K562 (cell line): ENCODE measurements around the gene EFNB3. TPM values are rescaled to one million over a fixed set of nuclear protein-coding genes. Genes with fewer than 3 reads are reported as not detected.
A peak's percentile ranks its signal among the peaks of the same experiment; 100 is the strongest.

Experiments
- BRCA1 ChIP-seq, 2 experiments: fragments of 450-650 bp in 1 of 2; sonication (generic) in 1 of 2; formaldehyde crosslinking in 1 of 2; IDR thresholded peaks; 2 replicates each; pipeline versions ENCODE4 v1.5.0 to v1.6.1; 2017 to 2020; ENCODE audit warnings: mild to moderate bottlenecking in 1 of 2, missing genetic modification reagents in 1 of 2
- CBFA2T3 ChIP-seq: fragments of 450-650 bp; IDR thresholded peaks from 2 replicates; pipeline ENCODE4 v1.6.1; 2017
- FOXP1 ChIP-seq: sonication (generic); formaldehyde crosslinking; IDR thresholded peaks from 2 replicates; pipeline ENCODE4 v1.8.0; 2022; ENCODE audit warnings: mild to moderate bottlenecking, missing genetic modification reagents
- MYC ChIP-seq, 2 experiments: fragments of 250-450 bp in 1 of 2; sonication (Bioruptor Pico) in 1 of 2; IDR thresholded peaks; 2 replicates each; pipeline versions ENCODE4 v1.5.1 to v1.6.1; 2012 to 2021; ENCODE audit warnings: low read depth in 2 of 2, borderline replicate concordance in 1 of 2, improper control_type of control experiment in 1 of 2, low read length in 1 of 2, mild to moderate bottlenecking in 1 of 2, moderate library complexity in 1 of 2
- SIN3A ChIP-seq, 2 experiments: fragments of 150-350 bp in 1 of 2; IDR thresholded peaks; 2 replicates each; pipeline ENCODE4 v1.6.1; 2011 to 2016; ENCODE audit warnings: borderline replicate concordance in 2 of 2, low read depth in 2 of 2, low read length in 2 of 2, mild to moderate bottlenecking in 2 of 2, moderate library complexity in 2 of 2; ENCODE audit not compliant: control insufficient read depth in 1 of 2
- SLC30A9 ChIP-seq: fragments of 250-450 bp; sonication (Bioruptor Pico); IDR thresholded peaks from 2 replicates; pipeline ENCODE4 v1.8.0; 2022; ENCODE audit warnings: mild to moderate bottlenecking, moderate library complexity
- ZBTB7A ChIP-seq: IDR thresholded peaks from 2 replicates; pipeline ENCODE4 v1.6.1; 2011; ENCODE audit warnings: low read depth, mild to moderate bottlenecking, low read length, moderate library complexity, borderline replicate concordance; ENCODE audit not compliant: control insufficient read depth
- ZKSCAN8 ChIP-seq: fragments of 200-800 bp; sonication (Bioruptor generic); IDR thresholded peaks from 2 replicates; pipeline ENCODE4 v1.6.1; 2016; ENCODE audit warnings: missing genetic modification characterization, missing compliant biosample characterization
- ZNF121 ChIP-seq: sonication (generic); formaldehyde crosslinking; conservative IDR thresholded peaks from 2 replicates; pipeline ENCODE4 v1.8.0; 2022; ENCODE audit warnings: missing genetic modification reagents
- ZNF133 ChIP-seq: fragments of 250-450 bp; sonication (Bioruptor Pico); IDR thresholded peaks from 2 replicates; pipeline ENCODE4 v1.4.0; 2020; ENCODE audit warnings: mild to moderate bottlenecking
- ZNF134 ChIP-seq: fragments of 250-450 bp; sonication (Bioruptor Pico); conservative IDR thresholded peaks from 2 replicates; pipeline ENCODE4 v1.4.0; 2020
- ZNF253 ChIP-seq: fragments of 250-450 bp; sonication (Bioruptor Pico); conservative IDR thresholded peaks from 2 replicates; pipeline ENCODE4 v1.6.1; 2021; ENCODE audit warnings: mild to moderate bottlenecking
- ZNF707 ChIP-seq: fragments of 250-450 bp; sonication (Bioruptor Pico); conservative IDR thresholded peaks from 2 replicates; pipeline ENCODE4 v1.8.0; 2022; ENCODE audit warnings: inconsistent platforms, mild to moderate bottlenecking, moderate library complexity
- ZNF77 ChIP-seq: fragments of 250-450 bp; sonication (Bioruptor Pico); IDR thresholded peaks from 2 replicates; pipeline ENCODE4 v1.5.0; 2020
- polyA plus RNA-seq, 8 experiments: library from polyadenylated mRNA; depleted of rRNA in 4 of 8; stranded (reverse) in 5 of 8; unstranded in 3 of 8; fragments of >200 nt; fragmentation: Nextera tagmentation in 2 of 8; fragmentation: Illumina TruSeq in 1 of 8; extraction: Ambion mirVana in 2 of 8; extraction: Trizol in 1 of 8; gene quantifications; 2 replicates each; pipeline versions ENCODE4 v1.2.1 to v1.2.3, GENCODE V29; 2011 to 2014; ENCODE audit warnings: inconsistent platforms in 1 of 8, missing spikeins in 1 of 8
- total RNA-seq, 7 experiments: library from RNA; depleted of rRNA in 6 of 7; stranded (reverse); fragments of >200 nt in 6 of 7; fragmentation: Illumina TruSeq in 2 of 7; extraction: Trizol in 2 of 7; gene quantifications; 2 replicates each; pipeline versions ENCODE4 v1.2.1 to v1.2.3, GENCODE V29; 2011 to 2021; ENCODE audit warnings: low replicate concordance in 1 of 7
- TF ChIP-seq, protein P1 (sequence below): fragments of 250-450 bp; sonication (Bioruptor Pico); IDR thresholded peaks from 2 replicates; pipeline ENCODE4 v1.4.0; 2020
- TF ChIP-seq, protein P2 (sequence below): IDR thresholded peaks from 2 replicates; pipeline ENCODE4 v1.6.1; 2011; ENCODE audit not compliant: insufficient read length; ENCODE audit errors: extremely low read depth

Gene EFNB3
- total and polyA plus RNA-seq, 9 of the 15 experiments (the other 6 are each of a cell fraction or from before 2014, with no cell fraction given), result not detected

DNA sequence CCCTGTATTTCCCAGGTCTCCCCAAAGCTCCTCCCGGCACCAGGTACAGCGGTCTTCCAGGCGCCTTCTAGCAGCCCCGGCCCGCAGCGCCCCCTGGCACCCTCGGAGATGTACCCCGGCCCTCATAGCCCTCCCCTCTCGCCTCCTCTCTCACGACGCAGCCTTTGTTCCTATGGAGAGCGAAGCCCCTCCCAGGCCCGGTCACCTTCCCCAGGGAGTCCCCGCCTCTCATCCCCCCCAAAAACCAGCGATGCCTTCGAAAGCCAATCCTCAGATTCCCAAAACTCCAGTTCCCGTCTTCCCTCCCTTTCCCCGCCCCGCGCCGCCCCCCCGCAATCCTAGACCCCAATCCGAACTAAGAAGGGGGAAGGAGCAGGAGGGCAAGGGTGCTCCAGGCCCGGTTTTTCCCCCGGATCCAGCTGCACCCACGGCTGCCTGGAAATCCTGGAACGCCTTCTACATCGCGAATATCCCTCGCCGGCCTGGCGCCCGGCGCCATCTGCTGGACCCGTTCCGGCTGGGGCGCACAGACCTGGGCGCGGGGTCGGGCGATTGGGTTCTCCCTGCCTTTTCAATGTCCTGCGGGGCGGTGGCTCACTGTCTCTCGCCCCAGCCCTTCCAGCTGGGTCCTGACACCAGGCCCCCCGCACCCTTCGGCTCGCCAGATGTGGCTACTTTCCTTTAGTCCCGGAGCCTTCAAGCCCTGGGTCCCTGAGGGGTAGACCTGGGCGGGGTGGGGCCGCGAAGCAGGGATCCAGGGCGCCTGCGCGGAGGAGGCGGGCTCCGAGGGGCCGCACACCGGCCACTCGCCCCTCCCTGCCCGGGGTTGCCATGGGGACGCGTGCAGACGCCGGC lies 12.1 kb downstream of the EFNB3 start, which contains the start of gene DNAH2 (continued):
- TF ChIP-seq, protein P1, sequence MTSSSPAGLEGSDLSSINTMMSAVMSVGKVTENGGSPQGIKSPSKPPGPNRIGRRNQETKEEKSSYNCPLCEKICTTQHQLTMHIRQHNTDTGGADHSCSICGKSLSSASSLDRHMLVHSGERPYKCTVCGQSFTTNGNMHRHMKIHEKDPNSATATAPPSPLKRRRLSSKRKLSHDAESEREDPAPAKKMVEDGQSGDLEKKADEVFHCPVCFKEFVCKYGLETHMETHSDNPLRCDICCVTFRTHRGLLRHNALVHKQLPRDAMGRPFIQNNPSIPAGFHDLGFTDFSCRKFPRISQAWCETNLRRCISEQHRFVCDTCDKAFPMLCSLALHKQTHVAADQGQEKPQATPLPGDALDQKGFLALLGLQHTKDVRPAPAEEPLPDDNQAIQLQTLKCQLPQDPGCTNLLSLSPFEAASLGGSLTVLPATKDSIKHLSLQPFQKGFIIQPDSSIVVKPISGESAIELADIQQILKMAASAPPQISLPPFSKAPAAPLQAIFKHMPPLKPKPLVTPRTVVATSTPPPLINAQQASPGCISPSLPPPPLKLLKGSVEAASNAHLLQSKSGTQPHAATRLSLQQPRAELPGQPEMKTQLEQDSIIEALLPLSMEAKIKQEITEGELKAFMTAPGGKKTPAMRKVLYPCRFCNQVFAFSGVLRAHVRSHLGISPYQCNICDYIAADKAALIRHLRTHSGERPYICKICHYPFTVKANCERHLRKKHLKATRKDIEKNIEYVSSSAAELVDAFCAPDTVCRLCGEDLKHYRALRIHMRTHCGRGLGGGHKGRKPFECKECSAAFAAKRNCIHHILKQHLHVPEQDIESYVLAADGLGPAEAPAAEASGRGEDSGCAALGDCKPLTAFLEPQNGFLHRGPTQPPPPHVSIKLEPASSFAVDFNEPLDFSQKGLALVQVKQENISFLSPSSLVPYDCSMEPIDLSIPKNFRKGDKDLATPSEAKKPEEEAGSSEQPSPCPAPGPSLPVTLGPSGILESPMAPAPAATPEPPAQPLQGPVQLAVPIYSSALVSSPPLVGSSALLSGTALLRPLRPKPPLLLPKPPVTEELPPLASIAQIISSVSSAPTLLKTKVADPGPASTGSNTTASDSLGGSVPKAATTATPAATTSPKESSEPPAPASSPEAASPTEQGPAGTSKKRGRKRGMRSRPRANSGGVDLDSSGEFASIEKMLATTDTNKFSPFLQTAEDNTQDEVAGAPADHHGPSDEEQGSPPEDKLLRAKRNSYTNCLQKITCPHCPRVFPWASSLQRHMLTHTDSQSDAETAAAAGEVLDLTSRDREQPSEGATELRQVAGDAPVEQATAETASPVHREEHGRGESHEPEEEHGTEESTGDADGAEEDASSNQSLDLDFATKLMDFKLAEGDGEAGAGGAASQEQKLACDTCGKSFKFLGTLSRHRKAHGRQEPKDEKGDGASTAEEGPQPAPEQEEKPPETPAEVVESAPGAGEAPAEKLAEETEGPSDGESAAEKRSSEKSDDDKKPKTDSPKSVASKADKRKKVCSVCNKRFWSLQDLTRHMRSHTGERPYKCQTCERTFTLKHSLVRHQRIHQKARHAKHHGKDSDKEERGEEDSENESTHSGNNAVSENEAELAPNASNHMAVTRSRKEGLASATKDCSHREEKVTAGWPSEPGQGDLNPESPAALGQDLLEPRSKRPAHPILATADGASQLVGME (CRISPR knock-in tag), result no peak
- no peak for TF ChIP-seq ZNF121 (CRISPR knock-in tag)
- TF ChIP-seq SLC30A9 (CRISPR knock-in tag), result no peak
- no peak for TF ChIP-seq ZKSCAN8 (CRISPR knock-in tag)
- TF ChIP-seq, protein P2, sequence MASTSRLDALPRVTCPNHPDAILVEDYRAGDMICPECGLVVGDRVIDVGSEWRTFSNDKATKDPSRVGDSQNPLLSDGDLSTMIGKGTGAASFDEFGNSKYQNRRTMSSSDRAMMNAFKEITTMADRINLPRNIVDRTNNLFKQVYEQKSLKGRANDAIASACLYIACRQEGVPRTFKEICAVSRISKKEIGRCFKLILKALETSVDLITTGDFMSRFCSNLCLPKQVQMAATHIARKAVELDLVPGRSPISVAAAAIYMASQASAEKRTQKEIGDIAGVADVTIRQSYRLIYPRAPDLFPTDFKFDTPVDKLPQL, result no peak
- no peak for TF ChIP-seq CBFA2T3
- TF ChIP-seq ZNF253 (CRISPR knock-in tag), result no peak
- no peak for TF ChIP-seq SIN3A (IDR thresholded peaks at IDR 0.05; ENCODE audit: borderline replicate concordance in 2 of 2, control insufficient read depth in 1 of 2, low read depth in 2 of 2, low read length in 2 of 2)
- no peak for TF ChIP-seq FOXP1 (CRISPR knock-in tag)
- TF ChIP-seq ZNF133 (CRISPR knock-in tag), result no peak
- TF ChIP-seq ZBTB7A, result peak; percentile 60; the same call in 1 of the 2 replicates
- no peak for TF ChIP-seq ZNF77 (CRISPR knock-in tag)
- TF ChIP-seq MYC (IDR thresholded peaks at IDR 0.05; ENCODE audit: low read depth, low read length), result peak; percentile 41; the same call in 1 of the 2 replicates
- no peak for TF ChIP-seq MYC (CRISPR knock-in tag; IDR thresholded peaks at IDR 0.05; ENCODE audit: borderline replicate concordance, low read depth)
- TF ChIP-seq ZNF134 (CRISPR knock-in tag), result no peak
- no peak for TF ChIP-seq ZNF707 (CRISPR knock-in tag)
- no peak for TF ChIP-seq BRCA1 (IDR thresholded peaks at IDR 0.05)
- no peak for TF ChIP-seq BRCA1 (CRISPR knock-in tag; IDR thresholded peaks at IDR 0.05)
